Lower leg skin (tissue), 3 donors: ENCODE data around the gene BMAL1.

Experiments used
- CTCF ChIP-seq, 3 donors: fragments of 450-650 bp; IDR thresholded peaks; one replicate each; pipeline ENCODE4 v1.5.1; 2016; ENCODE audit warnings: antibody characterized with exemption in 3 of 3, mild to moderate bottlenecking in 3 of 3, moderate library complexity in 2 of 3
- POLR2A ChIP-seq, 2 donors: fragments of 450-650 bp; IDR thresholded peaks; one replicate each; pipeline ENCODE4 v1.6.1; 2016 to 2017; ENCODE audit warnings: antibody characterized with exemption in 2 of 2, mild to moderate bottlenecking in 1 of 2, moderate library complexity in 1 of 2

DNA sequence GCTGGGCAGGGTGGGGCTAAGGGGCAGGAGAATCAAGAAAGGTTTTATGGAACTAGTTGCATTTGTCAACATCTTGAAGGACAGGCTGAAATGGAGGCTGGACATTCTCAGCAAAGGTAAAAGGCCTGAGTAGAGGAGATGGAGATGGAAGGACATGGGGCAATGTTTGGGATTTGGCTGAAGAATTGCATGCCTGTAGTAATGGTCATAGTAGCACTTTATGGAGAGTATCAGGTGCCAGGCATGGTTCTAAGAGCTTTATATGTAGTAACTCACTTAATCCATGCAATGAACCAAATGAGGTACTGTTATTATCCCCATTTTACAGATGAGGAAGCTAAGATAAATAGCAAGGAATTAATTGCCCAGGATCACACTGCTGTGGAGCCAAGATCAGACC lies 23.9 kb downstream of the BMAL1 start:
- TF ChIP-seq CTCF (IDR thresholded peaks at IDR 0.05) (no peak), POLR2A (IDR thresholded peaks at IDR 0.05) (no peak)
